Tibial nerve (tissue), 4 donors: ENCODE measurements around the gene GPR132. TPM values are rescaled to one million over a fixed set of nuclear protein-coding genes. Genes with fewer than 3 reads are reported as not detected.
"Not testable (repeated sequence)": the region's sequence is repeated elsewhere in the genome, so short reads cannot be mapped to it uniquely, and the experiment has no call there.

Experiments used
- DNase-seq, 2 donors: peaks; one replicate each; pipeline ENCODE4 v3.0.0-alpha.2; 2019; ENCODE audit warnings: low spot score in 2 of 2
- H3K27ac ChIP-seq, 4 donors: fragments of 200-600 bp; sonication (generic) in 3 of 4; one replicate each; pipeline ENCODE4 v1.5.1; 2017 to 2019; ENCODE audit warnings: mild to moderate bottlenecking in 1 of 4
- H3K27me3 ChIP-seq, 2 donors: fragments of 200-600 bp; sonication (generic) in 1 of 2; one replicate each; pipeline versions ENCODE4 v1.5.1 to v1.6.0; 2017 to 2019
- H3K36me3 ChIP-seq, 3 donors: fragments of 200-600 bp; sonication (generic); one replicate each; pipeline ENCODE4 v1.5.1; 2018 to 2019
- H3K4me1 ChIP-seq, 4 donors: fragments of 200-600 bp; sonication (generic) in 3 of 4; one replicate each; pipeline ENCODE4 v1.5.1; 2017 to 2019
- H3K4me3 ChIP-seq, 4 donors: fragments of 200-600 bp; sonication (generic) in 3 of 4; one replicate each; pipeline ENCODE4 v1.5.1; 2017 to 2019; ENCODE audit warnings: mild to moderate bottlenecking in 1 of 4, moderate library complexity in 1 of 4
- H3K9me3 ChIP-seq, 4 donors: fragments of 200-600 bp; sonication (generic) in 3 of 4; one replicate each; pipeline ENCODE4 v1.5.1; 2017 to 2019
- CTCF ChIP-seq, 5 experiments: fragments of 200-600 bp in 3 of 5; fragments of 450-650 bp in 2 of 5; sonication (generic) in 3 of 5; IDR thresholded peaks; one replicate each; pipeline ENCODE4 v1.5.1; 2016 to 2019; ENCODE audit warnings: antibody characterized with exemption in 5 of 5, mild to moderate bottlenecking in 3 of 5, moderate library complexity in 2 of 5
- EP300 ChIP-seq, 2 donors: sonication (generic); formaldehyde crosslinking; IDR thresholded peaks; one replicate each; pipeline ENCODE4 v1.6.1; 2017; ENCODE audit warnings: antibody characterized with exemption in 2 of 2, mild to moderate bottlenecking in 1 of 2
- POLR2A ChIP-seq, 2 donors: fragments of 450-650 bp; IDR thresholded peaks; one replicate each; pipeline ENCODE4 v1.6.1; 2017; ENCODE audit warnings: antibody characterized with exemption in 2 of 2, mild to moderate bottlenecking in 2 of 2, moderate library complexity in 2 of 2
- WGBS, 2 donors: methylation state at CpG; one replicate each; pipeline ENCODE4 v1.1.5; 2018; 5-methylcytosine and 5-hydroxymethylcytosine counted together
- total RNA-seq, 4 donors: library from RNA; depleted of rRNA; stranded (reverse); fragments of >200 nt; gene quantifications; one replicate each; pipeline ENCODE4 v1.1.0, GENCODE V29; 2016

The GPR132 gene
- total RNA-seq, 4 donors from 2014 or later, result 1.5 to 7.7 (median 5.4) TPM

GRCh38 chr14:105030836-105031396, 34.3 kb downstream of the GPR132 start:
- Histone ChIP-seq H3K27ac (no peak overlapping the region), H3K36me3 (no peaks in the 10 kb centered on the region), H3K4me1 (no peaks in the 10 kb centered on the region), H3K4me3 (no peak overlapping the region), H3K27me3 (peaks cover 0 to 34% of the 10 kb centered on the region in 2 donors), H3K9me3 (no peaks in the 10 kb centered on the region)
- TF ChIP-seq EP300 (IDR thresholded peaks at IDR 0.05) (no peak), CTCF (IDR thresholded peaks at IDR 0.05) (no peak), POLR2A (IDR thresholded peaks at IDR 0.05) (no peak)
- WGBS, 2 donors, result 78 to 81% methylated on average over 9 of the region's 9 CpGs
- DNase-seq, result no peak

GRCh38 chr14:105030194-105030593, 35.0 kb downstream of the GPR132 start:
- no peaks in the 10 kb centered on the region for H3K9me3 ChIP-seq

GRCh38 chr14:105029402-105029801, 35.8 kb downstream of the GPR132 start:
- TF ChIP-seq POLR2A (IDR thresholded peaks at IDR 0.05) (no peak), EP300 (IDR thresholded peaks at IDR 0.05) (no peak), CTCF (IDR thresholded peaks at IDR 0.05) (no peak)
- Histone ChIP-seq H3K9me3 (no peaks in the 10 kb centered on the region), H3K27ac (no peak overlapping the region), H3K4me1 (no peaks in the 10 kb centered on the region), H3K36me3 (no peaks in the 10 kb centered on the region), H3K27me3 (peaks cover 0 to 21% of the 10 kb centered on the region in 2 donors), H3K4me3 (no peak overlapping the region)
- no peak for DNase-seq
- 79 to 81% methylated on average over 7 of the region's 7 CpGs for WGBS, 2 donors

More at GRCh38 chr14:105030194-105030593, 35.0 kb downstream of the GPR132 start:
- no peak for TF ChIP-seq POLR2A (IDR thresholded peaks at IDR 0.05)
- no peak for TF ChIP-seq EP300 (IDR thresholded peaks at IDR 0.05)
- no peak for TF ChIP-seq CTCF (IDR thresholded peaks at IDR 0.05)
- DNase-seq, result no peak
- WGBS, 2 donors, result 59 to 67% methylated on average over 2 of the region's 2 CpGs
- H3K27ac ChIP-seq, result no peak overlapping the region
- H3K27me3 ChIP-seq, result peaks cover 0 to 28% of the 10 kb centered on the region in 2 donors
- H3K4me1 ChIP-seq, result no peaks in the 10 kb centered on the region
- H3K36me3 ChIP-seq, result no peaks in the 10 kb centered on the region
- H3K4me3 ChIP-seq, result no peak overlapping the region

- WGBS, 2 donors, result 85% methylated on average over 12 of the region's 12 CpGs
- DNase-seq, result no peak
- Histone ChIP-seq H3K27me3 (peaks cover 0 to 11% of the 10 kb centered on the region in 2 donors), H3K27ac (no peak overlapping the region), H3K4me3 (no peak overlapping the region), H3K4me1 (no peaks in the 10 kb centered on the region), H3K36me3 (no peaks in the 10 kb centered on the region), H3K9me3 (no peaks in the 10 kb centered on the region)
- TF ChIP-seq CTCF (IDR thresholded peaks at IDR 0.05) (no peak), POLR2A (IDR thresholded peaks at IDR 0.05) (no peak), EP300 (IDR thresholded peaks at IDR 0.05) (no peak)
Observed at GRCh38 chr14:105028251-105028927, 36.8 kb downstream of the GPR132 start.

- not testable (repeated sequence) for H3K27me3 ChIP-seq, DNase-seq, H3K27ac ChIP-seq, H3K4me3 ChIP-seq, H3K4me1 ChIP-seq, H3K9me3 ChIP-seq, H3K36me3 ChIP-seq
- 69 to 70% methylated on average over 4 of the region's 4 CpGs for WGBS, 2 donors
Observed at GRCh38 chr14:105027718-105028117, 37.5 kb downstream of the GPR132 start.
